GM21576 (cell line): ENCODE measurements around the gene CARS1.

Source experiments
- ATAC-seq: cut with Tn5 transposase; IDR thresholded peaks from one replicate; pipeline ENCODE4 v1.9.1; 2021; ENCODE audit warnings: mild to moderate bottlenecking, moderate library complexity; ENCODE audit not compliant: unreplicated experiment

The CARS1 gene

DNA sequence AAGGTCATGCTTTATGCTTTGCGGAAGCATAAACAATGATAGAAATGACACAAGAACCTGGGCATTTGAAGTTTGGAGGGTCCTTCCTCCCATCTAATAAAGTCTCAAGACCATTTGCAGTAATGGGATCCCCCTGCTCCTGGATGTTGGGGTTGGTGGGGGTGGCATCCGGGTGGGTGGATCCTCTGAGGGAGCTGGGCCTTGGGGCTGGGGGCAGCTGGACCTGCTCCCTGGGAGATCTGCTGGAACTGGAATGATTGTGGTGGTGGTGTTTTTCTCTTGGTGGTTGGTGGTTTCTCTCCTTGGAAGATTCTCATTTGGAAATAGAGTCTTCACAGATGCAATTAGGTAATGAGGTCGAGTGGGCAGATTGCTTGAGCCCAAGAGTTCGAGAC, 62.9 kb downstream of the CARS1 start:
- ATAC-seq: no peak

- no peak for ATAC-seq
Measured at GRCh38 chr11:2992997-2993325, 64.3 kb downstream of the CARS1 start.

- peak; percentile 85 for ATAC-seq
Measured at GRCh38 chr11:2992234-2992996, 64.8 kb downstream of the CARS1 start, which contains the start of gene NAP1L4. Gene NAP1L4 (minus strand): TSS chr11:2992329. CDS start chr11:2979220, 13,109 bp downstream.

DNA sequence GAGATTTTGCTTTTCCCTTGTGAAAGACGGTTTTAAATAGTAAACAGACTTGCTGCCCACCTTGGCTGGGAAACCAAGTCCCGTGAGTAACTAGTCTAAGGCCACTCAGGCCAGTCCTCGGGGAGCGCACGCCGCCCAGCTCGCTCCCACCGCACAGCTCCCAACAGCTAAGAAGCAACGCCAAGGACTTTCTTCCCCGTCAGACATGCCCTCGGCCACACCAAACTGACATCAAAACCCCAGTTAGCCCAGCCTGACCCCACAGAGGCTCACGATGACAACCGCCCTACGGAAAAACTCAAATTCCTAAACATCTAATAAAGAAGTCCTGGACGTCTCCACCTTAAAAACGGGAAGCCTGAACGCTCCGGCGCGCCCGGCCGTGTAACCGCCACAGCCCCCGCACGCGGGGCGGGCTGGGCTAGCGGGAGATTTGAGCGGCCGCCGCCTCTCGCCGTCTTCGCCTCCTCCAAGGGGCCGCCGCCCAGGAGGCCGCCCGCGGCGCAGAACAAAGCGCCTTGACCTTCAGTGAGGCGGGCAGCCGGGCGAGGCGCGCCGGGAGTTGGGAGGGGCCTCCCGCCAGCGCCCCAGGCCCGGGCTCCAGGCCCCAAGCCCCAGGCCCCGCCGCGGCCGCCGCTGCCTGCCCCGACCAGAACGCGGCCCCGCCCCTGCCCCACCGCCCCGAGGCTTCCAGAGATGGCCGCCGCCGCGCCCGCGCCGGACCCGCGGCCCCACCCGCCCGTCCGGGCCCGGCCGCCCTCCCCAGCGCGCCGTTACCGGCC, 65.6 kb downstream of the CARS1 start:
- peak; percentile 34 for ATAC-seq

DNA sequence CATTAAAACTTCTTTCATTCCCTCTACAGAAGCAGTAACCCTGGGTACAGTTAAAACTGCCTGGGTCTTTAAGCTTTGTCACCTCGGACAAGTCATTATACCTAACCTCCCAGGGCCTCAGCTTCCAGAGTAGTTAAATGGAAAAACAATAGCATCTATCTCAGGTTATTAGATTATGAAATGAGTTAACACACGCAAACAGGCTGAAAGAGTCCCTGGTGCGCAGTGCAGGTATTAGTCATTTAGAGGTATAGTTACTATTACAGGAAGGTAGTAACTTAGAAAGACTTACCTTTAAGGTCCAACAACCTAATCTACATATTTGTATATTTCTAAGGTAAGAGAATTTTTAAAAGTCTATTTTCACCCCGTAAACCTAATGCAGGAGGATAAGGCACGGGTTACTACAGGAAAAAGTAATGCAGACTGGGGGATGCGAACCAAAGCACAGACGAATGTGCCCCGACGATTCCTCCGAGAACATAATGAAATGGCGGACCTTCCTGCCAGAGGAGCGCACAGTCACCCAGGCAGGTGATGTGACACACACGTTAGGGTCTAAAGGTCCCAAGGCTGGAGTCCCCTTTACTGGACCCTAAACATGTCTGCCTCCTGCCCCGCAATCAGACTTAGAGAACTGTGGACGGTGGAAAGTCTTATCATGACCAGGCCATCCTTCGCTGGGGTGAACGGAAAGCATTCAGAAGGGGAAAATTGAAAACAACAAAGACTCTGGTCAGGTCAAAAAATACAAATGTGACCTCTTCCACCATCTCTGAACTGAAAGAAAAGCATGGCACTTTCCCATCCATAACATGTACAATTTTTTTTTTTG, 66.4 kb downstream of the CARS1 start:
- ATAC-seq: no peak

GRCh38 chr11:2989551-2989950, 67.7 kb downstream of the CARS1 start:
- no peak for ATAC-seq

- ATAC-seq: no peak
Measured at GRCh38 chr11:2989006-2989405, 68.2 kb downstream of the CARS1 start.

DNA sequence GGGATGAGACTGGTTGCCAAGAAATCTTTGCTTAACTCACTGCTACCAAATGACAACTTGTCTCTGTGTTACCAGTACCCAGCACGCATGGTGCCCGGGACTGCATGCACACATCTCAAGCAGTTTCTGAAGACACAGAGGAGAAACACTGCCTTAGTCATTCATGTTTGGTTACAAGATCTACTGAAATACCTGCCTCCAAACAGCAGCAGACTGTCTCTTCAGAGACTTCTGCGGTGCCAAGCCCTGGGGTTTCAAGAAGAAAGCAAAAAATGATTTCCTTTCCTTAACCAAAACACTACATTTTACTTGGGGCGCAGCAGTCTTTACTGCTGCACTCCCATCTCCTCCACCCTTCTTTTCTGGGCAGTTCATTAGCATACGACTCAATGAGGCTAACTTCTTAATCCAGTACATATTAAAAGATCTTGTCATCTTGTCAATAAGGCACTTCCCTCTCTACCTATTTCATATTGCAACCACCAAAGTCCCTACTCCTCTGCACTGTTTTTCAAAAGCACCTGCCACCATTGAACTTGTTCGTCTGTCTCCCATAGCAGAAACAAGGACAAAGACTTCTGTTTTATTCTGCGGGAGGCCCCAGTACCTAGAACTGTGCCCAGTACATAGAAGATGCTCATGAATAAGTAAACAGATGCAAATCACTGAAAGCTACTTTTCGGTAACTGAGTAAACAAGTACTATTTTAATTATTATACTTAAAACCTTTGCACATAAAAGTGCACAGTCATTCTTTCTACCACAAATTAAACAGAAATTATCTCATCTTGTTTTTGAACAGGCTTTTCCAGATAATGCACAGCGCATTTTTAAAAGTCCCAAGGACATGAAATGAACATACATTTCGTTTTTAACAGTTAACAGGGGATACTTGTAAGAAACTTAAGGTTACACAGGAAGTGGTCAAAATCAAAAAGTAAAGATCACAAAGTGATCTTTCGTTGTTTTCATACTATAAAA, 69.1 kb downstream of the CARS1 start:
- ATAC-seq: no peak

DNA sequence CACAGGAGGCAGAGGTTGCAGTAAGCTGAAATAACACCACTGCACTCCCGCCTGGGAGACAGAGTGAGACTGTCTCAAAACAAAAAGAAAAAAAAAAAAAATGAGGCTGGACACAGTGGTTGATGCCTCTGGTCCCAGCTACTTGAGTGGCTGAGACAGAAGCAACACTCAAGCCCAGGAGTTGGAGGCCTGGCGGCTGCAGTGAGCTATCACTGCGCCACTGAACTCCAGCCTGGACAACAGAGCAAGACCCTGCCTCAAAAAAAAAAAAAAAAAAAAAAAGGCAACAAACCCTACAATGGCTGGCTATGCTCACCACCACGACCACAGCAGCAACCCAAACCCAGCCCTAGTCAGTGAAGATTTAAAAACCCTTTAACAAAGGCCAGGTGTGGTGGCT, 73.3 kb downstream of the CARS1 start:
- ATAC-seq: no peak

- ATAC-seq: no peak
Measured at GRCh38 chr11:2982214-2982613, 75.0 kb downstream of the CARS1 start.

DNA sequence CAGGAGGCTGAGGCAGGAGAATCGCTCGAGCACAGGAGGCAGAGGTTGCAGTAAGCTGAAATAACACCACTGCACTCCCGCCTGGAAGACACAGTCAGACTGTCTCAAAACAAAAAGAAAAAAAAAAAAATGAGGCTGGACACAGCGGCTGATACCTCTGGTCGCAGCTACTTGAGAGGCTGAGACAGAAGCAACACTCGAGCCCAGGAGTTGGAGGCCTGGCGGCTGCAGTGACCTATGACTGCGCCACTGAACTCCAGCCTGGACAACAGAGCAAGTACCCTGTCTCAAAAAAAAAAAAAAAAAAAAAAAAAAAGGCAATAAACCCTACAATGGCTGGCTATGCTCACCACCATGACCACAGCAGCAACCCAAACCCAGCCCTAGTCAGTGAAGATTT, 76.1 kb downstream of the CARS1 start:
- no peak for ATAC-seq

DNA sequence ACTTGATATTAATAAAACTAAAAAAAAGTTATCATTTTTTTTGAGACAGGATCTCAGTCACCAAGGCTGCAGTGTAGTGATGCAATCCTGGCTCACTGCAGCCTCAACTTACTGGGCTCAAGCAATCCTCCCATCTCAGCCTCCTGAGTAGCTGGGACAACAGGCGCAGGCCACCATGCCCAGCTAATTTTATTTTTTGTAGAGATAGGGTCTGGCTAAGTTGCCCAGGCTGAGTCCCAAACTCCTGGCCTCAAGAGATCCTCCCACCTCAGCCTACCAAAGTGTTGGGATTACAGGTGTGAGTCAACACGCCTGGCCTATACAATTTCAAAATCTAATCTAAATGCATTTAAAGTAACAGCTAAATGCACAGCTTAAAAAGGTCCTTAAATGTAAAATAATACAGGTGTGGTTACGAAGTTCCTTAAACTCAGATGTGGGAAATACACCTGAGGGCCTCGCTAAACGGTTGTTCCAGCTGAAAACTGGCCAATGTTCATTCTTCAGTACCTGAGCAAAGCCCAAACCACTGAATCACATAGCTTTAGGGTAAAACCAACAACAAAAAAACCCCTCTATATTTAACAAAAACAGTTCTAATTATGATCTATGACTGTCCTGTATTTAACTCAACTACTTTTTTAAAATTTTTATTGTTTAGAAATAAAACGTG, 76.9 kb downstream of the CARS1 start:
- ATAC-seq: no peak

GRCh38 chr11:2977113-2977512, 80.1 kb downstream of the CARS1 start:
- no peak for ATAC-seq

GRCh38 chr11:2976294-2977063, 80.7 kb downstream of the CARS1 start:
- ATAC-seq: no peak

DNA sequence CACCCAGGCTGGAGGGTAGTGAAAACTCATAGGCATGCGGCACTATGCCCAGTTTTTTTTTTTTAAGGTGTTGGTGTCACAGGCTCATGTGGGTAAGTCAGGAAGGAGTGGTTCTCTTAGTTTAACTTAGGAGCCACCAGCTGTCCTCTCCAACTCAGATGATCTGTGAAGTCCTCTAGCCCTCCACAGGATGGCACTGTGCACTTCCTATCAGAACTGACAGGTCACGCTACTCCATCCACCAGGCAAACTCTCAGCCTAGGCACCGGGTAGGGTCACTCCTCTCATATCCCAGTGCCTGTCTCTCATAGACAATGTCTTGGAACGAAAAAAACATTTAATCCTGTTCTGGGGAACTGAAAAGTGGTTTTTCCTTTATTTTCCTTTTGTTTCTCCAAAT, 81.6 kb downstream of the CARS1 start:
- no peak for ATAC-seq

DNA sequence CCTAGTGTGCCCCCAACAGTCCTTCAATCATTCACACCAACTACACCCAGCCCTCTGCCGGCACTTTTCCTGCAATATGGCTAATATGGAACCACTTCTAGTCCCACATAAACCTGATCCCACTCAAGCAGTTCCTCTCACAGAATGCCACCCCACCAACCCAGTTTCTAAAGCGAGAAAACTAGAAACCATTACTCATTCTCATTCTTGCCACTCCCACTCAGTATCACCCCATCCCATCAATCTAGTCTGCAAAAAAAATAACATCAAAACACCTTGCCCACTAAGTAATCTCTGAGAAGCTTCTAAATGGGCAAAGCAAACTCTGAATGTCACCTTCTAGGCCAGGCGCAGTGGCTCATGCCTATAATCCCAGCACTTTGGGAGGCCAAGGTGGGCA, 83.0 kb downstream of the CARS1 start:
- ATAC-seq: no peak

GRCh38 chr11:2968341-2968900, 88.8 kb downstream of the CARS1 start:
- no peak for ATAC-seq

DNA sequence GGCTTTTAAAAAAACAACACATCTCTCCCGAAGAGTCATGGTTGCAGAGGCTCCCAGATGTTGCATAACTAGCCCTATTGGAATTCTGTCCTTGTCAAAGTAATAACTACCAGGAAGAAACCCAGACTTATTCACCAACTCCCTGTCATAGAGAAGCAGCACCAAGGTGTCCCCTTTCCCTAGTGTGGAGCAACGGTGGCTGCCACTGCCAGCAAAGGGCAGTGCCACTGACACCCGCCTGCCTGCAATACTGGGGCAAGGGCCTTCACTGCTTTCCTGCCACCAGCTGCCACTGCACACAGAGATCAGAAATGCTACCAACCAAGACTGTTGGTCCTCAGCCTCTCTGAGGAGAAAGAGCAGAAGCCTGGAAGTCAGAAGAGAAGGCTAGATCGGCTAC, 92.4 kb downstream of the CARS1 start:
- no peak for ATAC-seq

DNA sequence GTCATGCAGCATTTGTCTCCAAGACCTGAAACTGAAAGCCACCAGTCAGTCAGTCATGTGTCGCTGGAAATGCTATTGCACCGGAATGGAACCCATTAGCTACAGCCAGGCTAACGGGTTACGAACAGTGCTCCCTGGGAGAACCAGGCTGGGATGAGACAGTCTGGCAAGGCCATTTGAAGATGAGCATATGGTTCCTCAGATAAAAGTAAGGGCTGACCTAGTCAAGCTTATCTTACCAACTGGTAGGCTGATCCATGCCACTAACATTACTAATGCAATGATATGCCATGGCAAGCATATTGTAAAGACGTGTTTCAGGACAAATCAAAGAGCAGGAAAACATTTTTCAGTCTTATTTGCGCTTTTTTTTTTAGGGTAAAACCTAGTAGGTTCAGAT, 93.5 kb downstream of the CARS1 start:
- ATAC-seq: no peak
